Ovary (tissue), 3 donors: ENCODE results near the gene MAD1L1.

Experiments used
- CTCF ChIP-seq, 3 donors: fragments of 450-650 bp in 2 of 3; fragments of 200-600 bp in 1 of 3; IDR thresholded peaks; one replicate each; pipeline versions ENCODE4 v1.5.1 to v1.8.0; 2016 to 2022; ENCODE audit warnings: antibody characterized with exemption in 3 of 3, mild to moderate bottlenecking in 1 of 3
- EP300 ChIP-seq: sonication (generic); formaldehyde crosslinking; IDR thresholded peaks from one replicate; pipeline ENCODE4 v1.6.1; 2017; ENCODE audit warnings: antibody characterized with exemption
- POLR2A ChIP-seq: fragments of 450-650 bp; IDR thresholded peaks from one replicate; pipeline ENCODE4 v1.6.1; 2017; ENCODE audit warnings: antibody characterized with exemption, mild to moderate bottlenecking, moderate library complexity
- donor health status: DM: no; HTN: no; CAD: no.

- TF ChIP-seq POLR2A (no peak), CTCF (IDR thresholded peaks at IDR 0.05) (no peak), EP300 (no peak)
These were observed 281.6 kb downstream of the MAD1L1 start for GRCh38 chr7:1951159-1951536.
